OCI-LY1 (cell line): ENCODE measurements around the gene CAV3.

Source experiments
- CTCF ChIP-seq: fragments of 200-600 bp; sonication (generic), shearing (Covaris generic); IDR thresholded peaks from 2 replicates; pipeline ENCODE4 v1.5.1; 2017; ENCODE audit warnings: mild to moderate bottlenecking, antibody characterized with exemption, low read length, moderate library complexity, mixed read lengths
- EZH2 ChIP-seq: fragments of 200-600 bp; sonication (generic), shearing (Covaris generic); IDR thresholded peaks from 2 replicates; pipeline ENCODE4 v1.8.0; 2017; ENCODE audit warnings: borderline replicate concordance, mixed run types, mild to moderate bottlenecking, antibody characterized with exemption, low read length, moderate library complexity, mixed read lengths

GRCh38 chr3:8749316-8749715 is 15.7 kb downstream of the CAV3 start:
- TF ChIP-seq CTCF (no peak), EZH2 (no peak)
